ENCODE results near the gene VANGL1. TPM values are rescaled to one million over a fixed set of nuclear protein-coding genes. Genes with fewer than 3 reads are reported as not detected.

The VANGL1 gene
- total and polyA plus RNA-seq, 4 donors: 2.5 to 6.8 (median 3.5) TPM

GRCh38 chr1:115620950-115621349 is 20.8 kb upstream of the VANGL1 start:
- H3K27me3 ChIP-seq (ENCODE audit: control insufficient read depth in 4 of 4, insufficient read depth in 4 of 4, low read length in 3 of 4): peaks cover 0 to 4% (median 0%) of the 10 kb centered on the region in 4 donors
- TF ChIP-seq RAD21 (IDR thresholded peaks at IDR 0.05) (no peak), FOXA1 (IDR thresholded peaks at IDR 0.05) (no peak), JUND (IDR thresholded peaks at IDR 0.05) (no peak), EGR1 (IDR thresholded peaks at IDR 0.05; ENCODE audit: low read depth in 2 of 2) (no peak), FOXA2 (IDR thresholded peaks at IDR 0.05) (no peak), CTCF (IDR thresholded peaks at IDR 0.05; ENCODE audit: low read depth, low read length, missing input control) (no peak), NR2F2 (IDR thresholded peaks at IDR 0.05) (no peak), SP1 (IDR thresholded peaks at IDR 0.05) (no peak), HNF4A (conservative IDR thresholded peaks at IDR 0.05) (no peak), GABPA (IDR thresholded peaks at IDR 0.05 in 1 of 2, conservative IDR thresholded peaks at IDR 0.05 in 1 of 2) (no peak), YY1 (IDR thresholded peaks at IDR 0.05) (no peak), HNF4G (IDR thresholded peaks at IDR 0.05) (no peak)
- TF ChIP-seq, protein P1, sequence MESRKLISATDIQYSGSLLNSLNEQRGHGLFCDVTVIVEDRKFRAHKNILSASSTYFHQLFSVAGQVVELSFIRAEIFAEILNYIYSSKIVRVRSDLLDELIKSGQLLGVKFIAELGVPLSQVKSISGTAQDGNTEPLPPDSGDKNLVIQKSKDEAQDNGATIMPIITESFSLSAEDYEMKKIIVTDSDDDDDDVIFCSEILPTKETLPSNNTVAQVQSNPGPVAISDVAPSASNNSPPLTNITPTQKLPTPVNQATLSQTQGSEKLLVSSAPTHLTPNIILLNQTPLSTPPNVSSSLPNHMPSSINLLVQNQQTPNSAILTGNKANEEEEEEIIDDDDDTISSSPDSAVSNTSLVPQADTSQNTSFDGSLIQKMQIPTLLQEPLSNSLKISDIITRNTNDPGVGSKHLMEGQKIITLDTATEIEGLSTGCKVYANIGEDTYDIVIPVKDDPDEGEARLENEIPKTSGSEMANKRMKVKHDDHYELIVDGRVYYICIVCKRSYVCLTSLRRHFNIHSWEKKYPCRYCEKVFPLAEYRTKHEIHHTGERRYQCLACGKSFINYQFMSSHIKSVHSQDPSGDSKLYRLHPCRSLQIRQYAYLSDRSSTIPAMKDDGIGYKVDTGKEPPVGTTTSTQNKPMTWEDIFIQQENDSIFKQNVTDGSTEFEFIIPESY (IDR thresholded peaks at IDR 0.05): no peak
- TF ChIP-seq, protein P2, sequence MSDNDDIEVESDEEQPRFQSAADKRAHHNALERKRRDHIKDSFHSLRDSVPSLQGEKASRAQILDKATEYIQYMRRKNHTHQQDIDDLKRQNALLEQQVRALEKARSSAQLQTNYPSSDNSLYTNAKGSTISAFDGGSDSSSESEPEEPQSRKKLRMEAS (IDR thresholded peaks at IDR 0.05): no peak
- TF ChIP-seq, protein P3, sequence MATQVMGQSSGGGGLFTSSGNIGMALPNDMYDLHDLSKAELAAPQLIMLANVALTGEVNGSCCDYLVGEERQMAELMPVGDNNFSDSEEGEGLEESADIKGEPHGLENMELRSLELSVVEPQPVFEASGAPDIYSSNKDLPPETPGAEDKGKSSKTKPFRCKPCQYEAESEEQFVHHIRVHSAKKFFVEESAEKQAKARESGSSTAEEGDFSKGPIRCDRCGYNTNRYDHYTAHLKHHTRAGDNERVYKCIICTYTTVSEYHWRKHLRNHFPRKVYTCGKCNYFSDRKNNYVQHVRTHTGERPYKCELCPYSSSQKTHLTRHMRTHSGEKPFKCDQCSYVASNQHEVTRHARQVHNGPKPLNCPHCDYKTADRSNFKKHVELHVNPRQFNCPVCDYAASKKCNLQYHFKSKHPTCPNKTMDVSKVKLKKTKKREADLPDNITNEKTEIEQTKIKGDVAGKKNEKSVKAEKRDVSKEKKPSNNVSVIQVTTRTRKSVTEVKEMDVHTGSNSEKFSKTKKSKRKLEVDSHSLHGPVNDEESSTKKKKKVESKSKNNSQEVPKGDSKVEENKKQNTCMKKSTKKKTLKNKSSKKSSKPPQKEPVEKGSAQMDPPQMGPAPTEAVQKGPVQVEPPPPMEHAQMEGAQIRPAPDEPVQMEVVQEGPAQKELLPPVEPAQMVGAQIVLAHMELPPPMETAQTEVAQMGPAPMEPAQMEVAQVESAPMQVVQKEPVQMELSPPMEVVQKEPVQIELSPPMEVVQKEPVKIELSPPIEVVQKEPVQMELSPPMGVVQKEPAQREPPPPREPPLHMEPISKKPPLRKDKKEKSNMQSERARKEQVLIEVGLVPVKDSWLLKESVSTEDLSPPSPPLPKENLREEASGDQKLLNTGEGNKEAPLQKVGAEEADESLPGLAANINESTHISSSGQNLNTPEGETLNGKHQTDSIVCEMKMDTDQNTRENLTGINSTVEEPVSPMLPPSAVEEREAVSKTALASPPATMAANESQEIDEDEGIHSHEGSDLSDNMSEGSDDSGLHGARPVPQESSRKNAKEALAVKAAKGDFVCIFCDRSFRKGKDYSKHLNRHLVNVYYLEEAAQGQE (IDR thresholded peaks at IDR 0.05): no peak
- DNase-seq (ENCODE audit: low spot score): no peak
- peaks cover 1 to 4% (median 2%) of the 10 kb centered on the region in 4 donors for H3K9me3 ChIP-seq (ENCODE audit: control insufficient read depth in 4 of 4, low read length in 3 of 4)
- no peak overlapping the region for H3K9ac ChIP-seq (ENCODE audit: low read depth in 1 of 2, low read length in 2 of 2)
- no peak overlapping the region for H3K27ac ChIP-seq (ENCODE audit: low read depth in 1 of 2, low read length in 2 of 2)
- H3K4me3 ChIP-seq (ENCODE audit: low read depth in 1 of 3, low read length in 3 of 3): no peak overlapping the region
- no peaks in the 10 kb centered on the region for H3K36me3 ChIP-seq (ENCODE audit: control insufficient read depth in 4 of 4, insufficient read depth in 3 of 4, low read depth in 1 of 4, low read length in 3 of 4)
- H3K4me1 ChIP-seq (ENCODE audit: control insufficient read depth in 4 of 4, insufficient read depth in 4 of 4, low read length in 3 of 4): no peaks in the 10 kb centered on the region

- Histone ChIP-seq H3K36me3 (ENCODE audit: control insufficient read depth in 4 of 4, insufficient read depth in 3 of 4, low read depth in 1 of 4, low read length in 3 of 4) (no peaks in the 10 kb centered on the region), H3K9ac (ENCODE audit: low read depth in 1 of 2, low read length in 2 of 2) (no peak overlapping the region), H3K27ac (ENCODE audit: low read depth in 1 of 2, low read length in 2 of 2) (no peak overlapping the region), H3K4me1 (ENCODE audit: control insufficient read depth in 4 of 4, insufficient read depth in 4 of 4, low read length in 3 of 4) (no peaks in the 10 kb centered on the region), H3K27me3 (ENCODE audit: control insufficient read depth in 4 of 4, insufficient read depth in 4 of 4, low read length in 3 of 4) (peaks cover 0 to 7% (median 0%) of the 10 kb centered on the region in 4 donors), H3K9me3 (ENCODE audit: control insufficient read depth in 4 of 4, low read length in 3 of 4) (peaks cover 1 to 4% (median 2%) of the 10 kb centered on the region in 4 donors), H3K4me3 (ENCODE audit: low read depth in 1 of 3, low read length in 3 of 3) (no peak overlapping the region)
- no peak for DNase-seq (ENCODE audit: low spot score)
- 96% methylated on average over 1 of the region's 1 CpG for WGBS
- TF ChIP-seq, protein P3 (IDR thresholded peaks at IDR 0.05): no peak
- no peak for TF ChIP-seq RAD21 (IDR thresholded peaks at IDR 0.05)
- no peak for TF ChIP-seq GABPA (IDR thresholded peaks at IDR 0.05 in 1 of 2, conservative IDR thresholded peaks at IDR 0.05 in 1 of 2)
- TF ChIP-seq FOXA1 (IDR thresholded peaks at IDR 0.05): no peak
- TF ChIP-seq YY1 (IDR thresholded peaks at IDR 0.05): no peak
- TF ChIP-seq HNF4A (conservative IDR thresholded peaks at IDR 0.05): no peak
- no peak for TF ChIP-seq TAF1 (conservative IDR thresholded peaks at IDR 0.05)
- TF ChIP-seq NR2F2 (IDR thresholded peaks at IDR 0.05): no peak
- TF ChIP-seq, protein P4, sequence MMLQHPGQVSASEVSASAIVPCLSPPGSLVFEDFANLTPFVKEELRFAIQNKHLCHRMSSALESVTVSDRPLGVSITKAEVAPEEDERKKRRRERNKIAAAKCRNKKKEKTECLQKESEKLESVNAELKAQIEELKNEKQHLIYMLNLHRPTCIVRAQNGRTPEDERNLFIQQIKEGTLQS (IDR thresholded peaks at IDR 0.05): no peak
- no peak for TF ChIP-seq EGR1 (IDR thresholded peaks at IDR 0.05; ENCODE audit: low read depth in 2 of 2)
- TF ChIP-seq FOXA2 (IDR thresholded peaks at IDR 0.05): no peak
- no peak for TF ChIP-seq HNF4G (IDR thresholded peaks at IDR 0.05)
- TF ChIP-seq, protein P1 (IDR thresholded peaks at IDR 0.05): no peak
- TF ChIP-seq, protein P2 (IDR thresholded peaks at IDR 0.05): no peak
- TF ChIP-seq SP1 (IDR thresholded peaks at IDR 0.05): no peak
- no peak for TF ChIP-seq JUND (IDR thresholded peaks at IDR 0.05)
Observed at GRCh38 chr1:115624859-115625258, 16.9 kb upstream of the VANGL1 start.

All from liver (tissue), 9 donors.